ENCODE results near the gene FDCSP.

The FDCSP gene

GRCh38 chr4:70183940-70184246 is 42.0 kb upstream of the FDCSP start:
- no peak for DNase-seq (ENCODE audit: extremely low read depth, low read depth)
- no peak for TF ChIP-seq CTCF (IDR thresholded peaks at IDR 0.05; ENCODE audit: low read depth, low read length)

GRCh38 chr4:70187216-70187615 is 38.7 kb upstream of the FDCSP start:
- TF ChIP-seq CTCF (IDR thresholded peaks at IDR 0.05; ENCODE audit: low read depth, low read length), result no peak
- no peak for DNase-seq (ENCODE audit: extremely low read depth, low read depth)

- no peak for TF ChIP-seq CTCF (IDR thresholded peaks at IDR 0.05; ENCODE audit: low read depth, low read length)
- DNase-seq (ENCODE audit: extremely low read depth, low read depth), result no peak
Measured at GRCh38 chr4:70190579-70190978, 35.3 kb upstream of the FDCSP start.

GRCh38 chr4:70191647-70192046 is 34.3 kb upstream of the FDCSP start:
- TF ChIP-seq CTCF (IDR thresholded peaks at IDR 0.05; ENCODE audit: low read depth, low read length), result no peak
- DNase-seq (ENCODE audit: extremely low read depth, low read depth), result no peak

GRCh38 chr4:70192895-70193294 is 33.0 kb upstream of the FDCSP start:
- DNase-seq (ENCODE audit: extremely low read depth, low read depth), result no peak
- no peak for TF ChIP-seq CTCF (IDR thresholded peaks at IDR 0.05; ENCODE audit: low read depth, low read length)

- no peak for TF ChIP-seq CTCF (IDR thresholded peaks at IDR 0.05; ENCODE audit: low read depth, low read length)
- DNase-seq (ENCODE audit: extremely low read depth, low read depth), result no peak
Measured at GRCh38 chr4:70195425-70195824, 30.5 kb upstream of the FDCSP start, which contains the start of gene ODAM. TSS of gene ODAM (plus strand) at chr4:70195725. CDS start at chr4:70196544, 819 bp downstream.

GRCh38 chr4:70196857-70197256 is 29.1 kb upstream of the FDCSP start:
- DNase-seq (ENCODE audit: extremely low read depth, low read depth), result no peak
- no peak for TF ChIP-seq CTCF (IDR thresholded peaks at IDR 0.05; ENCODE audit: low read depth, low read length)
